Neural cell (in vitro differentiated cells): ENCODE measurements around the gene SLC22A23.

Experiments used
- CTCF ChIP-seq: fragments of 450-650 bp; IDR thresholded peaks from 2 replicates; pipeline ENCODE4 v1.5.1; 2014; ENCODE audit warnings: antibody characterized with exemption, mild to moderate bottlenecking, moderate library complexity; ENCODE audit not compliant: poor library complexity, severe bottlenecking
- EZH2 ChIP-seq: fragments of 200-600, 300-800 bp; shearing (Covaris generic), sonication (generic); IDR thresholded peaks from 2 replicates; pipeline ENCODE4 v1.6.1; 2014; ENCODE audit warnings: antibody characterized with exemption, low read length, borderline replicate concordance, mild to moderate bottlenecking; ENCODE audit not compliant: insufficient read depth, poor library complexity, severe bottlenecking
- POLR2AphosphoS5 ChIP-seq: IDR thresholded peaks from 2 replicates; pipeline ENCODE4 v1.6.1; 2012
- RAD21 ChIP-seq: fragments of 450-650 bp; conservative IDR thresholded peaks from 2 replicates; pipeline ENCODE4 v1.6.1; 2014; ENCODE audit warnings: antibody characterized with exemption, mild to moderate bottlenecking, moderate library complexity

- TF ChIP-seq EZH2 = no peak
- TF ChIP-seq CTCF = no peak
- no peak for TF ChIP-seq POLR2AphosphoS5
- TF ChIP-seq RAD21 = no peak
These were observed 83.2 kb downstream of the SLC22A23 start for GRCh38 chr6:3373597-3374203.
